PC-3 (cell line): ENCODE measurements around the gene CXorf49B.

Experiments used
- CTCF ChIP-seq: fragments of 300-600 bp; sonication (generic); conservative IDR thresholded peaks from 2 replicates; pipeline ENCODE4 v1.5.1; 2017; ENCODE audit warnings: antibody characterized with exemption, low read depth, mild to moderate bottlenecking, low read length
- EZH2phosphoT487 ChIP-seq: fragments of 300-600 bp; sonication (generic); IDR thresholded peaks from 2 replicates; pipeline ENCODE4 v1.6.1; 2018; ENCODE audit warnings: mild to moderate bottlenecking, antibody characterized with exemption, low read length, borderline replicate concordance

- TF ChIP-seq EZH2phosphoT487: no peak
- no peak for TF ChIP-seq CTCF
Observed at GRCh38 chrX:71815906-71816156, 52.7 kb downstream of the CXorf49B start.
